Mesenchymal stem cell (in vitro differentiated cells and primary cell): ENCODE data around the gene DAW1.

ENCODE experiments used
- DNase-seq: peaks from one replicate; pipeline ENCODE4 v3.0.0-alpha.2; 2013
- H2AFZ ChIP-seq: one replicate; pipeline ENCODE4 v1.6.1; 2013; ENCODE audit warnings: low read depth, mild to moderate bottlenecking, control low read depth, inconsistent platforms, low read length, moderate library complexity
- H2AK5ac ChIP-seq: 2 replicates; pipeline ENCODE4 v1.6.1; 2013; ENCODE audit warnings: low read length, moderate library complexity, mild to moderate bottlenecking, inconsistent platforms; ENCODE audit not compliant: severe bottlenecking
- H2BK120ac ChIP-seq: one replicate; pipeline ENCODE4 v1.6.1; 2013; ENCODE audit warnings: low read depth, mild to moderate bottlenecking, inconsistent platforms, low read length, moderate library complexity
- H2BK12ac ChIP-seq, 2 experiments: one replicate each; pipeline ENCODE4 v1.6.1; 2013; ENCODE audit warnings: inconsistent platforms in 2 of 2, low read length in 2 of 2, mild to moderate bottlenecking in 2 of 2, moderate library complexity in 2 of 2, control low read depth in 1 of 2
- H2BK15ac ChIP-seq: one replicate; pipeline ENCODE4 v1.6.1; 2013; ENCODE audit warnings: mild to moderate bottlenecking, low read depth, inconsistent platforms; ENCODE audit not compliant: poor library complexity, severe bottlenecking
- H2BK5ac ChIP-seq: 2 replicates; pipeline ENCODE4 v1.6.1; 2013; ENCODE audit warnings: low read depth, mild to moderate bottlenecking, low read length, control low read depth, inconsistent platforms; ENCODE audit not compliant: poor library complexity, severe bottlenecking
- H3K14ac ChIP-seq, 2 experiments: one replicate each; pipeline ENCODE4 v1.6.1; 2013; ENCODE audit warnings: inconsistent platforms in 2 of 2, low read length in 2 of 2, control low read depth in 1 of 2, mild to moderate bottlenecking in 1 of 2, moderate library complexity in 1 of 2
- H3K18ac ChIP-seq, 2 experiments: one replicate each; pipeline ENCODE4 v1.6.1; 2013; ENCODE audit warnings: inconsistent platforms in 2 of 2, low read length in 2 of 2, control low read depth in 1 of 2, low read depth in 1 of 2, mild to moderate bottlenecking in 1 of 2
- H3K23ac ChIP-seq, 2 experiments: one replicate each; pipeline ENCODE4 v1.6.1; 2013; ENCODE audit warnings: inconsistent platforms in 2 of 2, low read length in 2 of 2, mild to moderate bottlenecking in 2 of 2, moderate library complexity in 2 of 2, control low read depth in 1 of 2
- H3K27ac ChIP-seq: 2 replicates; pipeline ENCODE4 v1.5.1; 2013; ENCODE audit warnings: mild to moderate bottlenecking, moderate library complexity, low read length, control low read depth, inconsistent platforms; ENCODE audit not compliant: poor library complexity, severe bottlenecking
- H3K27me3 ChIP-seq, 2 experiments: 2 replicates each; pipeline versions ENCODE4 v1.6.1 to v1.7.0; 2013; ENCODE audit warnings: low read length in 2 of 2, mild to moderate bottlenecking in 2 of 2, moderate library complexity in 2 of 2, control low read depth in 1 of 2, inconsistent platforms in 1 of 2; ENCODE audit not compliant: control insufficient read depth in 1 of 2, insufficient read depth in 1 of 2
- H3K36me3 ChIP-seq, 2 experiments: 2 replicates each; pipeline versions ENCODE4 v1.6.1 to v1.7.0; 2013; ENCODE audit warnings: low read length in 2 of 2, control low read depth in 1 of 2, inconsistent platforms in 1 of 2, low read depth in 1 of 2, mild to moderate bottlenecking in 1 of 2; ENCODE audit not compliant: insufficient read depth in 2 of 2, control insufficient read depth in 1 of 2
- H3K4ac ChIP-seq, 2 experiments: one replicate each; pipeline ENCODE4 v1.6.1; 2013; ENCODE audit warnings: inconsistent platforms in 2 of 2, low read length in 2 of 2, mild to moderate bottlenecking in 2 of 2, moderate library complexity in 2 of 2, control low read depth in 1 of 2, low read depth in 1 of 2
- H3K4me1 ChIP-seq: 2 replicates; pipeline ENCODE4 v1.6.1; 2013; ENCODE audit warnings: low read depth, low read length, control low read depth; ENCODE audit not compliant: control insufficient read depth, insufficient read depth
- H3K4me2 ChIP-seq: 2 replicates; pipeline ENCODE4 v1.6.1; 2013; ENCODE audit warnings: low read length, mild to moderate bottlenecking, inconsistent platforms; ENCODE audit not compliant: poor library complexity, severe bottlenecking
- H3K4me3 ChIP-seq, 2 experiments: 2 replicates each; pipeline versions ENCODE4 v1.5.1 to v1.7.0; 2013; ENCODE audit warnings: low read length in 2 of 2, mild to moderate bottlenecking in 2 of 2, control low read depth in 1 of 2, low read depth in 1 of 2; ENCODE audit not compliant: insufficient read depth in 1 of 2
- H3K79me1 ChIP-seq: replicated peaks from 2 replicates; pipeline ENCODE4 v1.6.1; 2013; ENCODE audit warnings: mild to moderate bottlenecking, control low read depth, low read length, inconsistent platforms; ENCODE audit not compliant: poor library complexity, severe bottlenecking
- H3K9ac ChIP-seq: 2 replicates; pipeline ENCODE4 v1.7.0; 2013; ENCODE audit warnings: mild to moderate bottlenecking, low read length, moderate library complexity
- H3K9me3 ChIP-seq: 2 replicates; pipeline ENCODE4 v1.7.0; 2013; ENCODE audit warnings: mild to moderate bottlenecking, low read length; ENCODE audit not compliant: control insufficient read depth
- H4K8ac ChIP-seq: one replicate; pipeline ENCODE4 v1.6.1; 2013; ENCODE audit warnings: inconsistent platforms, mild to moderate bottlenecking, low read length, moderate library complexity
- H4K91ac ChIP-seq: one replicate; pipeline ENCODE4 v1.6.1; 2013; ENCODE audit warnings: mild to moderate bottlenecking, low read length, inconsistent platforms
- WGBS: methylation state at CpG from one replicate; pipeline ENCODE4 v1.1.7; 2013; ENCODE audit warnings: mixed read lengths; 5-methylcytosine and 5-hydroxymethylcytosine counted together

The DAW1 gene

DNA sequence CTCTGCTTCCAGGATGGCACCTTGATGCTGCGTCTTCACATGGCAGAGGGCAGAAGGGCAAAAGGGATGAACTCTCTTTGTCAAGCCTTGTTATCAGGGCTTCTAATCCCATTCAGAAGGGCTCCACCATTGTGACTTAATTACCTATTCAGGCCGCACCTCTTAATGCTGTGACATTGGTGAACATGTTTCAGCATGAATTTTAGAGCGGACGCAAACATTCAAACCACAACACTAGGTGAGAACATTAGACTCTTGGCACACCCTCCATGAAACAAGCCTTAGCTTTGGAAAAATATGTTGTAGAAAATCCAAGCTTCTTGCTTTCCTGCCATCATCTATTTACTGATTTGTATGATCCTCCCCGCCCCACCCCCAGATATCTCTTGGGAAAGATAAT is 17.9 kb downstream of the DAW1 start:
- Histone ChIP-seq H4K91ac (no peak overlapping the region), H3K23ac (no peak overlapping the region), H2AK5ac (no peak overlapping the region), H2BK15ac (no peak overlapping the region), H3K4ac (no peak overlapping the region), H3K36me3 (no peaks in the 10 kb centered on the region), H3K27ac (no peak overlapping the region), H3K79me1 (no peaks in the 10 kb centered on the region), H3K4me3 (no peak overlapping the region), H3K4me1 (peaks cover 4% of the 10 kb centered on the region), H3K9me3 (no peaks in the 10 kb centered on the region), H3K14ac (no peak overlapping the region), H3K9ac (no peak overlapping the region), H2BK12ac (no peak overlapping the region), H3K18ac (no peak overlapping the region), H2BK120ac (no peak overlapping the region), H4K8ac (no peak overlapping the region), H2AFZ (no peak overlapping the region), H3K27me3 (no peaks in the 10 kb centered on the region), H3K4me2 (no peak overlapping the region), H2BK5ac (no peak overlapping the region)
- DNase-seq, result no peak
- 99% methylated on average over 4 of the region's 5 CpGs for WGBS

DNA sequence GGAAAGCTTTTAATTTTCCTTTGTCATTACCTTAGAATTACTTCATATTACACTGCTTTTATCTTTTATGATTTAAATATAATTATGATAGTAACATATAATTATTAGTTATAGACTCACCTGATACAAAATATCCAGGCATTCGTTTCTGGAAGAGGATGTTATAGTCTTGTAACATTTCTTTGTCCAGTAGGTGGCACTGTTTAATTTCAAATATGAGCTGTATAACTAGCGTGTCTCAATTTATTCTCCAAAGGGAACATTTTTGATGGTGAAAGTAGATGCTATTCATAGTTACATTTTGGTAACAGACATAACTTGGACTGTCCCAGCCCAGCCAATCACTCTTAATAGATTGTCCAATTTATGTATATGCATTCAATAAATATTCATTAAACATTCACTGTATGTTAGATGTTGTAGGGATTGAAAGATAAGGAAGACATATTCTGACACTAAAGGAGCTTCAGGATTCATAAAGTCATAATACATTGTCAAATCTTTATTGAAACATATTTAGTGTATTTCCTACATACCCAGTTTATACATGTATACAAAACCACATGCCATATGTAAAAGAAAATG is 19.2 kb downstream of the DAW1 start:
- no peak overlapping the region for H2BK15ac ChIP-seq
- H3K4ac ChIP-seq, result no peak overlapping the region
- no peak overlapping the region for H3K27ac ChIP-seq
- H3K14ac ChIP-seq, result no peak overlapping the region
- H3K36me3 ChIP-seq, result no peaks in the 10 kb centered on the region
- H3K4me1 ChIP-seq, result no peaks in the 10 kb centered on the region
- WGBS, result no CpG with 5 or more reads among the region's 2 CpGs
- no peaks in the 10 kb centered on the region for H3K9me3 ChIP-seq
- no peak overlapping the region for H2AFZ ChIP-seq
- no peak overlapping the region for H3K23ac ChIP-seq
- DNase-seq, result peak; percentile 62
- H2AK5ac ChIP-seq, result no peak overlapping the region
- H3K4me3 ChIP-seq, result no peak overlapping the region
- H2BK120ac ChIP-seq, result no peak overlapping the region
- H3K4me2 ChIP-seq, result no peak overlapping the region
- H3K9ac ChIP-seq, result no peak overlapping the region
- no peak overlapping the region for H4K8ac ChIP-seq
- no peak overlapping the region for H2BK5ac ChIP-seq
- H3K18ac ChIP-seq, result no peak overlapping the region
- no peak overlapping the region for H4K91ac ChIP-seq
- no peaks in the 10 kb centered on the region for H3K79me1 ChIP-seq
- no peak overlapping the region for H2BK12ac ChIP-seq
- H3K27me3 ChIP-seq, result no peaks in the 10 kb centered on the region

GRCh38 chr2:227891673-227892072 is 20.2 kb downstream of the DAW1 start:
- no CpG with 5 or more reads among the region's 2 CpGs for WGBS
- no peak overlapping the region for H3K27ac ChIP-seq
- H4K8ac ChIP-seq, result no peak overlapping the region
- DNase-seq, result no peak
- no peak overlapping the region for H2BK15ac ChIP-seq
- no peak overlapping the region for H3K23ac ChIP-seq
- no peaks in the 10 kb centered on the region for H3K27me3 ChIP-seq
- H3K36me3 ChIP-seq, result no peaks in the 10 kb centered on the region
- no peaks in the 10 kb centered on the region for H3K79me1 ChIP-seq
- no peak overlapping the region for H3K4me3 ChIP-seq
- no peak overlapping the region for H3K4me2 ChIP-seq
- no peak overlapping the region for H3K18ac ChIP-seq
- no peak overlapping the region for H2BK120ac ChIP-seq
- H3K9me3 ChIP-seq, result no peaks in the 10 kb centered on the region
- no peak overlapping the region for H4K91ac ChIP-seq
- no peak overlapping the region for H3K14ac ChIP-seq
- H3K4ac ChIP-seq, result no peak overlapping the region
- no peak overlapping the region for H3K9ac ChIP-seq
- no peak overlapping the region for H2BK12ac ChIP-seq
- no peak overlapping the region for H2AK5ac ChIP-seq
- no peak overlapping the region for H2AFZ ChIP-seq
- no peaks in the 10 kb centered on the region for H3K4me1 ChIP-seq
- no peak overlapping the region for H2BK5ac ChIP-seq

DNA sequence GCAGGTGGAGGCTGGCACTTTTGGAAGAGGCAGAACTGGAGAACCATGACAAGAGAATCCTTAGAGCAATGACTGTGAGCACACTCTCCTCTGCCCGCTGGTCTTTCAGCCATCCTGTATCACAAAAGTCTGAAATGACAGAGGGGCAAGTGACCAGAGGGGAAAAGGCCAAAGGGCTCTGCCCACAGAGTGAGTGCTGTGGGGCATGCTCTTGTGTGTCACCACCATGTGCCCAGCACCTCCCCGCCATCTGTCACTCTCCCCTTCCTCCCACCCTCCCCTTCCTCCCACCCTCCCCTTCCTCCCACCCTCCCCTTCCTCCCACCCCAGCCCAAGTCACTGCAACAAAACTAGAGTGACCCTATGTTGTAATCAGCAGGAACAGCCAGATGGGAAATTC is 31.9 kb downstream of the DAW1 start:
- no peak for DNase-seq
- Histone ChIP-seq H3K18ac (no peak overlapping the region), H2AFZ (no peak overlapping the region), H2BK12ac (no peak overlapping the region), H3K27ac (no peak overlapping the region), H3K4me1 (no peaks in the 10 kb centered on the region), H3K23ac (no peak overlapping the region), H3K27me3 (peaks cover 4 to 5% of the 10 kb centered on the region in 2 experiments), H3K4me3 (no peak overlapping the region), H3K79me1 (no peaks in the 10 kb centered on the region), H3K4me2 (no peak overlapping the region), H2BK120ac (no peak overlapping the region), H3K4ac (no peak overlapping the region), H2BK15ac (no peak overlapping the region), H4K8ac (no peak overlapping the region), H3K14ac (no peak overlapping the region), H3K9me3 (no peaks in the 10 kb centered on the region), H3K36me3 (no peaks in the 10 kb centered on the region), H2BK5ac (no peak overlapping the region), H2AK5ac (no peak overlapping the region), H4K91ac (no peak overlapping the region), H3K9ac (no peak overlapping the region)
- WGBS, result 86% methylated on average over 2 of the region's 2 CpGs
